GM21381 (cell line): ENCODE measurements around the gene CEP68.
"Not testable (repeated sequence)": the region's sequence is repeated elsewhere in the genome, so short reads cannot be mapped to it uniquely, and the experiment has no call there.

ENCODE experiments used
- ATAC-seq: cut with Tn5 transposase; IDR thresholded peaks from one replicate; pipeline ENCODE4 v1.9.1; 2021; ENCODE audit warnings: mild to moderate bottlenecking, moderate library complexity; ENCODE audit not compliant: unreplicated experiment

The CEP68 gene

GRCh38 chr2:65030476-65031332, 25.5 kb upstream of the CEP68 start:
- ATAC-seq, result no peak

GRCh38 chr2:65031341-65032018, 24.7 kb upstream of the CEP68 start:
- no peak for ATAC-seq

GRCh38 chr2:65032019-65032975, 23.9 kb upstream of the CEP68 start:
- no peak for ATAC-seq

GRCh38 chr2:65033178-65033577, 23.0 kb upstream of the CEP68 start:
- no peak for ATAC-seq

- ATAC-seq, result not testable (repeated sequence)
These were observed 22.5 kb upstream of the CEP68 start for GRCh38 chr2:65033667-65034066.

- no peak for ATAC-seq
These were observed 20.8 kb upstream of the CEP68 start for GRCh38 chr2:65035351-65035943.

- no peak for ATAC-seq
These were observed 19.0 kb upstream of the CEP68 start for GRCh38 chr2:65037178-65037577.

- no peak for ATAC-seq
These were observed 16.6 kb upstream of the CEP68 start for GRCh38 chr2:65039640-65040039.

- ATAC-seq, result peak; percentile 82
These were observed 15.6 kb upstream of the CEP68 start for GRCh38 chr2:65040400-65041261.

- ATAC-seq, result no peak
These were observed 13.2 kb upstream of the CEP68 start for GRCh38 chr2:65043001-65043400.

- no peak for ATAC-seq
These were observed 12.0 kb upstream of the CEP68 start for GRCh38 chr2:65044097-65044735.

- ATAC-seq, result no peak
These were observed 10.6 kb upstream of the CEP68 start for GRCh38 chr2:65045651-65046050.

- no peak for ATAC-seq
These were observed 9.4 kb upstream of the CEP68 start for GRCh38 chr2:65046633-65047407.

- ATAC-seq, result no peak
These were observed 7.1 kb upstream of the CEP68 start for GRCh38 chr2:65049010-65049639.

- ATAC-seq, result no peak
These were observed 5.3 kb upstream of the CEP68 start for GRCh38 chr2:65050931-65051330.

GRCh38 chr2:65053199-65053598, 3.0 kb upstream of the CEP68 start:
- peak; percentile 46 for ATAC-seq

GRCh38 chr2:65054749-65055421, 1.3 kb upstream of the CEP68 start:
- no peak for ATAC-seq
